Ovary (tissue), 3 donors: Measurements from ENCODE around the gene LAG3.

Source experiments
- CTCF ChIP-seq, 3 donors: fragments of 450-650 bp in 2 of 3; fragments of 200-600 bp in 1 of 3; IDR thresholded peaks; one replicate each; pipeline versions ENCODE4 v1.5.1 to v1.8.0; 2016 to 2022; ENCODE audit warnings: antibody characterized with exemption in 3 of 3, mild to moderate bottlenecking in 1 of 3
- EP300 ChIP-seq: sonication (generic); formaldehyde crosslinking; IDR thresholded peaks from one replicate; pipeline ENCODE4 v1.6.1; 2017; ENCODE audit warnings: antibody characterized with exemption
- donor health status: DM: no; HTN: no; CAD: no.

- TF ChIP-seq CTCF (IDR thresholded peaks at IDR 0.05) (no peak), EP300 (no peak)
These were observed 47.8 kb downstream of the LAG3 start for GRCh38 chr12:6820166-6820565.
